Measurements from ENCODE around the gene DCP2.

DCP2 gene

GRCh38 chr5:113058706-113059226 is 82.2 kb downstream of the DCP2 start:
- no peak for TF ChIP-seq CTCF (conservative IDR thresholded peaks at IDR 0.05; ENCODE audit: low read length)
- H3K4me3 ChIP-seq (ENCODE audit: low read length), result no peak overlapping the region
- no peak for DNase-seq (ENCODE audit: low read depth)

GRCh38 chr5:113059232-113060040 is 82.8 kb downstream of the DCP2 start:
- peak; percentile 88 for DNase-seq (ENCODE audit: low read depth)
- TF ChIP-seq CTCF (conservative IDR thresholded peaks at IDR 0.05; ENCODE audit: low read length), result no peak
- H3K4me3 ChIP-seq (ENCODE audit: low read length), result no peak overlapping the region

GRCh38 chr5:113060408-113061025 is 83.9 kb downstream of the DCP2 start:
- H3K4me3 ChIP-seq (ENCODE audit: low read length), result no peak overlapping the region
- DNase-seq (ENCODE audit: low read depth), result no peak
- TF ChIP-seq CTCF (conservative IDR thresholded peaks at IDR 0.05; ENCODE audit: low read length), result no peak

- H3K4me3 ChIP-seq (ENCODE audit: low read length), result no peak overlapping the region
- TF ChIP-seq CTCF (conservative IDR thresholded peaks at IDR 0.05; ENCODE audit: low read length), result no peak
- DNase-seq (ENCODE audit: low read depth), result peak; percentile 76
Observed at GRCh38 chr5:113061846-113062780, 85.5 kb downstream of the DCP2 start.

GRCh38 chr5:113062869-113063508 is 86.4 kb downstream of the DCP2 start:
- no peak overlapping the region for H3K4me3 ChIP-seq (ENCODE audit: low read length)
- DNase-seq (ENCODE audit: low read depth), result no peak
- TF ChIP-seq CTCF (conservative IDR thresholded peaks at IDR 0.05; ENCODE audit: low read length), result no peak

GRCh38 chr5:113063927-113064326 is 87.3 kb downstream of the DCP2 start:
- DNase-seq (ENCODE audit: low read depth), result no peak
- no peak for TF ChIP-seq CTCF (conservative IDR thresholded peaks at IDR 0.05; ENCODE audit: low read length)
- no peak overlapping the region for H3K4me3 ChIP-seq (ENCODE audit: low read length)
